ENCODE results near the gene PEX5.

GRCh38 chr12:7242176-7243101 lies 53.0 kb downstream of the PEX5 start:
- TF ChIP-seq EZH2phosphoT487 (IDR thresholded peaks at IDR 0.05; ENCODE audit: borderline replicate concordance, low read depth, low read length) = no peak
- TF ChIP-seq, protein P1, sequence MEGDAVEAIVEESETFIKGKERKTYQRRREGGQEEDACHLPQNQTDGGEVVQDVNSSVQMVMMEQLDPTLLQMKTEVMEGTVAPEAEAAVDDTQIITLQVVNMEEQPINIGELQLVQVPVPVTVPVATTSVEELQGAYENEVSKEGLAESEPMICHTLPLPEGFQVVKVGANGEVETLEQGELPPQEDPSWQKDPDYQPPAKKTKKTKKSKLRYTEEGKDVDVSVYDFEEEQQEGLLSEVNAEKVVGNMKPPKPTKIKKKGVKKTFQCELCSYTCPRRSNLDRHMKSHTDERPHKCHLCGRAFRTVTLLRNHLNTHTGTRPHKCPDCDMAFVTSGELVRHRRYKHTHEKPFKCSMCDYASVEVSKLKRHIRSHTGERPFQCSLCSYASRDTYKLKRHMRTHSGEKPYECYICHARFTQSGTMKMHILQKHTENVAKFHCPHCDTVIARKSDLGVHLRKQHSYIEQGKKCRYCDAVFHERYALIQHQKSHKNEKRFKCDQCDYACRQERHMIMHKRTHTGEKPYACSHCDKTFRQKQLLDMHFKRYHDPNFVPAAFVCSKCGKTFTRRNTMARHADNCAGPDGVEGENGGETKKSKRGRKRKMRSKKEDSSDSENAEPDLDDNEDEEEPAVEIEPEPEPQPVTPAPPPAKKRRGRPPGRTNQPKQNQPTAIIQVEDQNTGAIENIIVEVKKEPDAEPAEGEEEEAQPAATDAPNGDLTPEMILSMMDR (conservative IDR thresholded peaks at IDR 0.05; ENCODE audit: low read length) = no peak

Data from OCI-LY7 (cell line).